ENCODE data around the gene TEX14. TPM values are rescaled to one million over a fixed set of nuclear protein-coding genes. Genes with fewer than 3 reads are reported as not detected.

TEX14 gene
- total RNA-seq, 3 donors from 2014 or later: 0.16 to 0.33 (median 0.29) TPM

GRCh38 chr17:58513965-58514769, 177.7 kb downstream of the TEX14 start, which contains the start of gene MTMR4:
Gene MTMR4, minus strand, starts transcription at chr17:58514638. Its CDS starts 231 bp downstream, at chr17:58514407.
- peak within 1 kb of the TSS; percentile 57 to 93 (median 78) for H3K4me3 ChIP-seq
- no peaks in the 10 kb centered on the region for H3K27me3 ChIP-seq
- DNase-seq (ENCODE audit: low spot score in 2 of 2): peak; percentile 79 to 80
- TF ChIP-seq POLR2A (IDR thresholded peaks at IDR 0.05): no peak
- no peak for TF ChIP-seq POLR2AphosphoS5 (IDR thresholded peaks at IDR 0.05)
- TF ChIP-seq CTCF (IDR thresholded peaks at IDR 0.05): no peak
- intact Hi-C loops (cut with DNase I; ENCODE audit: low total_unique reads): no loop called here
- H3K36me3 ChIP-seq: no peaks in the 10 kb centered on the region
- H3K9me3 ChIP-seq: no peaks in the 10 kb centered on the region
- peak within 1 kb of the TSS; percentile 90 to 94 for H3K27ac ChIP-seq
- H3K4me1 ChIP-seq: peaks cover 3 to 14% of the 10 kb centered on the region in 2 donors

GRCh38 chr17:58513267-58513964, 178.4 kb downstream of the TEX14 start:
- peak overlapping the region; percentile 57 to 93 (median 78) for H3K4me3 ChIP-seq
- H3K27me3 ChIP-seq: no peaks in the 10 kb centered on the region
- no peak for DNase-seq (ENCODE audit: low spot score in 2 of 2)
- peaks cover 3 to 14% of the 10 kb centered on the region in 2 donors for H3K4me1 ChIP-seq
- H3K27ac ChIP-seq: no peak overlapping the region
- intact Hi-C loops (cut with DNase I; ENCODE audit: low total_unique reads): no loop called here
- TF ChIP-seq POLR2A (IDR thresholded peaks at IDR 0.05) (no peak), CTCF (IDR thresholded peaks at IDR 0.05) (no peak), POLR2AphosphoS5 (IDR thresholded peaks at IDR 0.05) (no peak)
- no peaks in the 10 kb centered on the region for H3K36me3 ChIP-seq
- no peaks in the 10 kb centered on the region for H3K9me3 ChIP-seq

- TF ChIP-seq CTCF (IDR thresholded peaks at IDR 0.05) (no peak), POLR2A (IDR thresholded peaks at IDR 0.05) (no peak)
- intact Hi-C loops (cut with DNase I; ENCODE audit: low total_unique reads): no loop called here
- DNase-seq (ENCODE audit: low spot score in 2 of 2): no peak
Measured at GRCh38 chr17:58510075-58510474, 181.8 kb downstream of the TEX14 start.

GRCh38 chr17:58508341-58509067, 183.3 kb downstream of the TEX14 start:
- Histone ChIP-seq H3K4me3 (no peak overlapping the region), H3K27ac (no peak overlapping the region), H3K4me1 (peaks cover 3% of the 10 kb centered on the region in 2 donors), H3K9me3 (no peaks in the 10 kb centered on the region), H3K27me3 (no peaks in the 10 kb centered on the region), H3K36me3 (peaks cover 15% of the 10 kb centered on the region)
- DNase-seq (ENCODE audit: low spot score in 2 of 2): no peak
- intact Hi-C loops (cut with DNase I; ENCODE audit: low total_unique reads): loop anchor here (5.0 kb wide), 1 partner anchor 444 kb away; no protein-coding TSS in a partner anchor
- TF ChIP-seq CTCF (IDR thresholded peaks at IDR 0.05) (no peak), POLR2AphosphoS5 (IDR thresholded peaks at IDR 0.05) (no peak), POLR2A (IDR thresholded peaks at IDR 0.05) (no peak)

More at GRCh38 chr17:58510075-58510474, 181.8 kb downstream of the TEX14 start:
- Histone ChIP-seq H3K4me1 (peaks cover 3 to 4% of the 10 kb centered on the region in 2 donors), H3K27me3 (no peaks in the 10 kb centered on the region), H3K36me3 (peaks cover 8% of the 10 kb centered on the region), H3K4me3 (no peak overlapping the region), H3K27ac (no peak overlapping the region), H3K9me3 (no peaks in the 10 kb centered on the region)

Measured in breast epithelium (tissue), 4 donors.